Liver (tissue), 9 donors: Measurements from ENCODE around the gene TRIM38. TPM values are rescaled to one million over a fixed set of nuclear protein-coding genes. Genes with fewer than 3 reads are reported as not detected.

Source experiments
- DNase-seq: peaks from one replicate; pipeline ENCODE4 v3.0.0-alpha.2; 2017; ENCODE audit warnings: low spot score
- H3K27ac ChIP-seq, 2 donors: one replicate each; pipeline ENCODE4 v1.7.0; 2013; ENCODE audit warnings: inconsistent platforms in 2 of 2, low read length in 2 of 2, control low read depth in 1 of 2, low read depth in 1 of 2, mild to moderate bottlenecking in 1 of 2
- H3K27me3 ChIP-seq, 4 donors: one replicate each; pipeline versions ENCODE4 v1.6.1 to v1.7.0; 2013; ENCODE audit warnings: low read length in 3 of 4, inconsistent platforms in 1 of 4, mild to moderate bottlenecking in 1 of 4, moderate library complexity in 1 of 4; ENCODE audit not compliant: control insufficient read depth in 4 of 4, insufficient read depth in 4 of 4
- H3K36me3 ChIP-seq, 4 donors: one replicate each; pipeline versions ENCODE4 v1.6.1 to v1.7.0; 2013; ENCODE audit warnings: low read length in 3 of 4, mild to moderate bottlenecking in 3 of 4, low read depth in 1 of 4, moderate library complexity in 1 of 4; ENCODE audit not compliant: control insufficient read depth in 4 of 4, insufficient read depth in 3 of 4
- H3K4me1 ChIP-seq, 4 donors: one replicate each; pipeline versions ENCODE4 v1.6.1 to v1.7.0; 2013; ENCODE audit warnings: low read length in 3 of 4, mild to moderate bottlenecking in 3 of 4, moderate library complexity in 1 of 4; ENCODE audit not compliant: control insufficient read depth in 4 of 4, insufficient read depth in 4 of 4
- H3K4me3 ChIP-seq, 3 donors: one replicate each; pipeline versions ENCODE4 v1.6.1 to v1.7.0; 2013; ENCODE audit warnings: low read length in 3 of 3, control low read depth in 1 of 3, low read depth in 1 of 3, mild to moderate bottlenecking in 1 of 3
- H3K9ac ChIP-seq, 2 donors: one replicate each; pipeline ENCODE4 v1.7.0; 2013; ENCODE audit warnings: low read length in 2 of 2, mild to moderate bottlenecking in 2 of 2, moderate library complexity in 2 of 2, control low read depth in 1 of 2, low read depth in 1 of 2
- H3K9me3 ChIP-seq, 4 donors: one replicate each; pipeline versions ENCODE4 v1.6.1 to v1.7.0; 2013; ENCODE audit warnings: low read length in 3 of 4; ENCODE audit not compliant: control insufficient read depth in 4 of 4
- ATF3 ChIP-seq: IDR thresholded peaks from 2 replicates; pipeline ENCODE4 v1.6.1; 2016; ENCODE audit warnings: antibody characterized with exemption
- CTCF ChIP-seq: fragments of 150-350 bp; IDR thresholded peaks from 2 replicates; pipeline ENCODE4 v1.5.1; 2017; ENCODE audit warnings: improper control_type of control experiment, low read depth, low read length; ENCODE audit not compliant: missing input control
- EGR1 ChIP-seq, 2 donors: IDR thresholded peaks; 2 replicates each; pipeline ENCODE4 v1.6.1; 2016 to 2018; ENCODE audit warnings: antibody characterized with exemption in 2 of 2, low read depth in 2 of 2
- FOXA2 ChIP-seq: IDR thresholded peaks from 2 replicates; pipeline ENCODE4 v1.6.1; 2016; ENCODE audit warnings: antibody characterized with exemption
- GABPA ChIP-seq, 2 donors: IDR thresholded peaks in 1 of 2; conservative IDR thresholded peaks in 1 of 2; 2 replicates each; pipeline ENCODE4 v1.6.1; 2016; ENCODE audit warnings: antibody characterized with exemption in 2 of 2, mild to moderate bottlenecking in 1 of 2, moderate library complexity in 1 of 2
- HNF4A ChIP-seq, 2 donors: conservative IDR thresholded peaks; 2 replicates each; pipeline ENCODE4 v1.6.1; 2016; ENCODE audit warnings: antibody characterized with exemption in 2 of 2, mild to moderate bottlenecking in 2 of 2
- HNF4G ChIP-seq: IDR thresholded peaks from 2 replicates; pipeline ENCODE4 v1.6.1; 2016; ENCODE audit warnings: antibody characterized with exemption
- JUND ChIP-seq, 2 donors: IDR thresholded peaks; 2 replicates each; pipeline ENCODE4 v1.6.1; 2016; ENCODE audit warnings: antibody characterized with exemption in 2 of 2
- MAX ChIP-seq: IDR thresholded peaks from 2 replicates; pipeline ENCODE4 v1.6.1; 2016; ENCODE audit warnings: antibody characterized with exemption
- NR2F2 ChIP-seq: IDR thresholded peaks from 2 replicates; pipeline ENCODE4 v1.6.1; 2016; ENCODE audit warnings: antibody characterized with exemption
- RAD21 ChIP-seq, 2 donors: IDR thresholded peaks; 2 replicates each; pipeline ENCODE4 v1.6.1; 2016; ENCODE audit warnings: antibody characterized with exemption in 2 of 2, mild to moderate bottlenecking in 2 of 2
- SP1 ChIP-seq: IDR thresholded peaks from 2 replicates; pipeline ENCODE4 v1.6.1; 2018; ENCODE audit warnings: antibody characterized with exemption, mild to moderate bottlenecking
- TAF1 ChIP-seq: conservative IDR thresholded peaks from 2 replicates; pipeline ENCODE4 v1.6.1; 2016; ENCODE audit warnings: antibody characterized with exemption, mild to moderate bottlenecking
- YY1 ChIP-seq: IDR thresholded peaks from 2 replicates; pipeline ENCODE4 v1.6.1; 2016; ENCODE audit warnings: antibody characterized with exemption, mild to moderate bottlenecking
- WGBS: extraction: QIAGEN DNeasy Blood & Tissue Kit; methylation state at CpG from one replicate; pipeline ENCODE4 v1.1.7; 2013; 5-methylcytosine and 5-hydroxymethylcytosine counted together
- polyA plus RNA-seq, 2 donors: library from polyadenylated mRNA; stranded (reverse) in 1 of 2; unstranded in 1 of 2; fragments of 200-250 nt in 1 of 2; fragments of >200 nt in 1 of 2; fragmentation: Nextera tagmentation in 1 of 2; extraction: Ambion mirVana in 1 of 2; gene quantifications; one replicate each; pipeline versions ENCODE4 v1.2.1 to v1.2.3, GENCODE V29; 2013 to 2015
- total RNA-seq, 2 donors: library from RNA; depleted of rRNA; stranded (reverse); fragments of >200 nt; gene quantifications; one replicate each; pipeline ENCODE4 v1.2.3, GENCODE V29; 2014
- TF ChIP-seq, protein P1 (sequence below): IDR thresholded peaks from 2 replicates; pipeline ENCODE4 v1.6.1; 2016; ENCODE audit warnings: antibody characterized with exemption
- donor health status: healthy.
- donor health status: healthy.
- donor health status: healthy.
- donor health status: healthy.
- donor health status: healthy.

Gene TRIM38
- total and polyA plus RNA-seq, 4 donors, result 1.5 to 3.9 (median 2.9) TPM

GRCh38 chr6:26020329-26021000, 57.9 kb downstream of the TRIM38 start (continued):
- TF ChIP-seq MAX, result peak; percentile 42
- no peak for TF ChIP-seq CTCF
- TF ChIP-seq RAD21 (IDR thresholded peaks at IDR 0.05), result no peak
- no peak for TF ChIP-seq GABPA (IDR thresholded peaks at IDR 0.05 in 1 of 2, conservative IDR thresholded peaks at IDR 0.05 in 1 of 2)
- peak; percentile 77 for TF ChIP-seq YY1
- TF ChIP-seq HNF4G, result no peak
- TF ChIP-seq EGR1 (IDR thresholded peaks at IDR 0.05; ENCODE audit: low read depth in 2 of 2), result peak; percentile 22 to 34
- no peak for TF ChIP-seq NR2F2

- Histone ChIP-seq H3K27me3 (no peaks in the 10 kb centered on the region), H3K9me3 (no peaks in the 10 kb centered on the region), H3K4me3 (peak overlapping the region; percentile 55 to 76 (median 70)), H3K9ac (peak overlapping the region; percentile 73 to 88), H3K4me1 (peaks cover 0 to 30% (median 6%) of the 10 kb centered on the region in 4 donors), H3K36me3 (no peaks in the 10 kb centered on the region), H3K27ac (peak overlapping the region; percentile 97 to 98)
- peak; percentile 62 for DNase-seq
- under 1% methylated on average over 23 of the region's 23 CpGs for WGBS
- TF ChIP-seq CTCF, result no peak
- TF ChIP-seq RAD21 (IDR thresholded peaks at IDR 0.05), result no peak
- peak; percentile 84 for TF ChIP-seq YY1
- TF ChIP-seq ATF3, result peak; percentile 7
- TF ChIP-seq SP1, result no peak
- peak; percentile 17 to 68 for TF ChIP-seq JUND (IDR thresholded peaks at IDR 0.05)
Measured at GRCh38 chr6:26021001-26021349, 58.4 kb downstream of the TRIM38 start.

DNA sequence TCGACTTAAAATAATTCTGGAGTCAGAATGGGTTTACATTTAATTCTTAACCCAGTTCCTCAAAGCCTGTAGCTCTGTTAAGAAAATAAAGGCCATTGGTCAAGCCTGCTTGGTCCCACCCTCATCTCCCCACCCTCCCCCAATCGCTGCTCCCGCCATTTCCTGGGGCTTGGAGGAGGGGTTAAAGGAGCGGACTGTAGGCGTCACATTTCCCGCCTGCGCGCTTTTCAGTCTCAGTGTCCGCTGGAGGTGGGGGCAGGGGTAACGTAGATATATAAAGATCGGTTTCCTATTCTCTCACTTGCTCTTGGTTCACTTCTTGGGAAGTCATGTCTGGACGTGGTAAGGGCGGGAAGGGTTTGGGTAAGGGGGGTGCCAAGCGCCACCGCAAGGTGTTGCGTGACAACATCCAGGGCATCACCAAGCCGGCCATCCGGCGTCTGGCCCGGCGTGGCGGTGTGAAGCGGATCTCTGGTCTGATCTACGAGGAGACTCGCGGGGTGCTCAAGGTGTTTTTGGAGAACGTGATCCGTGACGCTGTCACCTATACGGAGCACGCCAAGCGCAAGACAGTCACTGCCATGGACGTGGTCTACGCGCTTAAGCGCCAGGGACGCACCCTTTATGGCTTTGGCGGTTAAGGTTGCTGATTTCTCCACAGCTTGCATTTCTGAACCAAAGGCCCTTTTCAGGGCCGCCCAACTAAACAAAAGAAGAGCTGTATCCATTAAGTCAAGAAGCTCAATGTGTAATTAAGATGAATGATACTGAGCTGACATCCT, 58.9 kb downstream of the TRIM38 start:
- Histone ChIP-seq H3K36me3 (no peaks in the 10 kb centered on the region), H3K27ac (peak overlapping the region; percentile 97 to 98), H3K27me3 (no peaks in the 10 kb centered on the region), H3K4me3 (peak overlapping the region; percentile 55 to 88 (median 70)), H3K9me3 (no peaks in the 10 kb centered on the region), H3K4me1 (peaks cover 0 to 34% (median 8%) of the 10 kb centered on the region in 4 donors), H3K9ac (peak overlapping the region; percentile 88 to 89)
- DNase-seq, result peak; percentile 90
- WGBS, result 1% methylated on average over 39 of the region's 39 CpGs
- TF ChIP-seq MAX (no peak), EGR1 (IDR thresholded peaks at IDR 0.05; ENCODE audit: low read depth in 2 of 2) (no peak), FOXA2 (no peak), GABPA (IDR thresholded peaks at IDR 0.05 in 1 of 2, conservative IDR thresholded peaks at IDR 0.05 in 1 of 2) (peak in 1 of 2 donors; percentile 37), RAD21 (IDR thresholded peaks at IDR 0.05) (no peak), TAF1 (peak; percentile 78), HNF4A (conservative IDR thresholded peaks at IDR 0.05) (peak in 1 of 2 donors; percentile 8), CTCF (peak; percentile 1)
- TF ChIP-seq, protein P1, sequence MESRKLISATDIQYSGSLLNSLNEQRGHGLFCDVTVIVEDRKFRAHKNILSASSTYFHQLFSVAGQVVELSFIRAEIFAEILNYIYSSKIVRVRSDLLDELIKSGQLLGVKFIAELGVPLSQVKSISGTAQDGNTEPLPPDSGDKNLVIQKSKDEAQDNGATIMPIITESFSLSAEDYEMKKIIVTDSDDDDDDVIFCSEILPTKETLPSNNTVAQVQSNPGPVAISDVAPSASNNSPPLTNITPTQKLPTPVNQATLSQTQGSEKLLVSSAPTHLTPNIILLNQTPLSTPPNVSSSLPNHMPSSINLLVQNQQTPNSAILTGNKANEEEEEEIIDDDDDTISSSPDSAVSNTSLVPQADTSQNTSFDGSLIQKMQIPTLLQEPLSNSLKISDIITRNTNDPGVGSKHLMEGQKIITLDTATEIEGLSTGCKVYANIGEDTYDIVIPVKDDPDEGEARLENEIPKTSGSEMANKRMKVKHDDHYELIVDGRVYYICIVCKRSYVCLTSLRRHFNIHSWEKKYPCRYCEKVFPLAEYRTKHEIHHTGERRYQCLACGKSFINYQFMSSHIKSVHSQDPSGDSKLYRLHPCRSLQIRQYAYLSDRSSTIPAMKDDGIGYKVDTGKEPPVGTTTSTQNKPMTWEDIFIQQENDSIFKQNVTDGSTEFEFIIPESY, result peak; percentile 39
